Loucy (cell line): ENCODE data around the gene HCST.

ENCODE experiments used
- H2AFZ ChIP-seq: fragments of 200-600 bp; sonication (generic); 2 replicates; pipeline ENCODE4 v1.6.0; 2016; ENCODE audit warnings: antibody characterized with exemption, mild to moderate bottlenecking, low read length, moderate library complexity
- H3F3A ChIP-seq: fragments of 200-600 bp; 2 replicates; pipeline ENCODE4 v1.6.0; 2016; ENCODE audit warnings: antibody characterized with exemption, low read depth, mild to moderate bottlenecking
- H3K27me3 ChIP-seq: fragments of 200-600 bp; sonication (generic); 2 replicates; pipeline ENCODE4 v1.6.1; 2014; ENCODE audit warnings: low read length, mild to moderate bottlenecking; ENCODE audit not compliant: insufficient read depth, poor library complexity, severe bottlenecking
- H3K36me3 ChIP-seq: fragments of 200-600 bp; sonication (generic); 2 replicates; pipeline ENCODE4 v1.6.1; 2016; ENCODE audit warnings: low read length; ENCODE audit not compliant: insufficient read depth
- H3K4me1 ChIP-seq: fragments of 200-600 bp; sonication (generic); 2 replicates; pipeline ENCODE4 v1.5.1; 2014; ENCODE audit warnings: low read length, mild to moderate bottlenecking; ENCODE audit not compliant: insufficient read depth, poor library complexity, severe bottlenecking
- H3K4me2 ChIP-seq: fragments of 200-600 bp; sonication (generic); 2 replicates; pipeline ENCODE4 v1.6.0; 2014; ENCODE audit warnings: antibody characterized with exemption, low read length, low read depth, mild to moderate bottlenecking; ENCODE audit not compliant: poor library complexity, severe bottlenecking
- H3K4me3 ChIP-seq: fragments of 200-600 bp; sonication (generic); 2 replicates; pipeline ENCODE4 v1.5.1; 2014; ENCODE audit warnings: low read length, mild to moderate bottlenecking, mixed read lengths; ENCODE audit not compliant: poor library complexity, severe bottlenecking
- H3K79me2 ChIP-seq: fragments of 200-600 bp; sonication (generic); 2 replicates; pipeline ENCODE4 v1.6.1; 2014; ENCODE audit warnings: low read length; ENCODE audit not compliant: insufficient read depth
- H3K9ac ChIP-seq: fragments of 200-600 bp; sonication (generic); 2 replicates; pipeline ENCODE4 v1.6.0; 2014; ENCODE audit warnings: mild to moderate bottlenecking, low read depth, low read length, moderate library complexity; ENCODE audit not compliant: poor library complexity, severe bottlenecking
- H3K9me2 ChIP-seq: fragments of 200-600 bp; sonication (generic); replicated peaks from 2 replicates; pipeline ENCODE4 v1.6.1; 2016; ENCODE audit warnings: low read depth, low read length, mixed read lengths
- H3K9me3 ChIP-seq: fragments of 200-600 bp; sonication (generic); 2 replicates; pipeline ENCODE4 v1.6.1; 2014; ENCODE audit warnings: mild to moderate bottlenecking, antibody characterized with exemption, low read length, low read depth; ENCODE audit not compliant: insufficient read depth
- H4K20me1 ChIP-seq: fragments of 200-600 bp; sonication (generic); 2 replicates; pipeline ENCODE4 v1.6.0; 2014; ENCODE audit warnings: antibody characterized with exemption, low read length, mild to moderate bottlenecking; ENCODE audit not compliant: insufficient read depth, poor library complexity, severe bottlenecking
- EZH2phosphoT487 ChIP-seq: fragments of 200-600 bp; IDR thresholded peaks from 2 replicates; pipeline ENCODE4 v1.6.1; 2018; ENCODE audit warnings: antibody characterized with exemption, mild to moderate bottlenecking, moderate library complexity, borderline replicate concordance
- TF ChIP-seq, protein P1 (sequence below): fragments of 200-600 bp; sonication (generic); conservative IDR thresholded peaks from 2 replicates; pipeline ENCODE4 v1.5.1; 2014; ENCODE audit warnings: mild to moderate bottlenecking, antibody characterized with exemption, low read length

Gene HCST

DNA sequence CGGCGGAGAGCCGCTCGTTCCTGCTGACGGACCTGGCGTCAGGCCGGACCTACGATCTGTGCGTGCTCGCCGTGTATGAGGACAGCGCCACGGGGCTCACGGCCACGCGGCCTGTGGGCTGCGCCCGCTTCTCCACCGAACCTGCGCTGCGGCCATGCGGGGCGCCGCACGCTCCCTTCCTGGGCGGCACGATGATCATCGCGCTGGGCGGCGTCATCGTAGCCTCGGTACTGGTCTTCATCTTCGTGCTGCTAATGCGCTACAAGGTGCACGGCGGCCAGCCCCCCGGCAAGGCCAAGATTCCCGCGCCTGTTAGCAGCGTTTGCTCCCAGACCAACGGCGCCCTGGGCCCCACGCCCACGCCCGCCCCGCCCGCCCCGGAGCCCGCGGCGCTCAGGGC lies 42.2 kb downstream of the HCST start:
- H3K4me2 ChIP-seq = no peak overlapping the region
- H3K27me3 ChIP-seq = no peaks in the 10 kb centered on the region
- H3F3A ChIP-seq = no peaks in the 10 kb centered on the region
- H3K4me3 ChIP-seq = no peak overlapping the region
- H3K9ac ChIP-seq = no peak overlapping the region
- H3K4me1 ChIP-seq = no peaks in the 10 kb centered on the region
- H4K20me1 ChIP-seq = no peaks in the 10 kb centered on the region
- H3K9me2 ChIP-seq = no peaks in the 10 kb centered on the region
- no peak overlapping the region for H2AFZ ChIP-seq
- H3K9me3 ChIP-seq = no peaks in the 10 kb centered on the region
- TF ChIP-seq, protein P1, sequence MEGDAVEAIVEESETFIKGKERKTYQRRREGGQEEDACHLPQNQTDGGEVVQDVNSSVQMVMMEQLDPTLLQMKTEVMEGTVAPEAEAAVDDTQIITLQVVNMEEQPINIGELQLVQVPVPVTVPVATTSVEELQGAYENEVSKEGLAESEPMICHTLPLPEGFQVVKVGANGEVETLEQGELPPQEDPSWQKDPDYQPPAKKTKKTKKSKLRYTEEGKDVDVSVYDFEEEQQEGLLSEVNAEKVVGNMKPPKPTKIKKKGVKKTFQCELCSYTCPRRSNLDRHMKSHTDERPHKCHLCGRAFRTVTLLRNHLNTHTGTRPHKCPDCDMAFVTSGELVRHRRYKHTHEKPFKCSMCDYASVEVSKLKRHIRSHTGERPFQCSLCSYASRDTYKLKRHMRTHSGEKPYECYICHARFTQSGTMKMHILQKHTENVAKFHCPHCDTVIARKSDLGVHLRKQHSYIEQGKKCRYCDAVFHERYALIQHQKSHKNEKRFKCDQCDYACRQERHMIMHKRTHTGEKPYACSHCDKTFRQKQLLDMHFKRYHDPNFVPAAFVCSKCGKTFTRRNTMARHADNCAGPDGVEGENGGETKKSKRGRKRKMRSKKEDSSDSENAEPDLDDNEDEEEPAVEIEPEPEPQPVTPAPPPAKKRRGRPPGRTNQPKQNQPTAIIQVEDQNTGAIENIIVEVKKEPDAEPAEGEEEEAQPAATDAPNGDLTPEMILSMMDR = no peak
- no peak for TF ChIP-seq EZH2phosphoT487
- no peaks in the 10 kb centered on the region for H3K36me3 ChIP-seq
- H3K79me2 ChIP-seq = no peaks in the 10 kb centered on the region

DNA sequence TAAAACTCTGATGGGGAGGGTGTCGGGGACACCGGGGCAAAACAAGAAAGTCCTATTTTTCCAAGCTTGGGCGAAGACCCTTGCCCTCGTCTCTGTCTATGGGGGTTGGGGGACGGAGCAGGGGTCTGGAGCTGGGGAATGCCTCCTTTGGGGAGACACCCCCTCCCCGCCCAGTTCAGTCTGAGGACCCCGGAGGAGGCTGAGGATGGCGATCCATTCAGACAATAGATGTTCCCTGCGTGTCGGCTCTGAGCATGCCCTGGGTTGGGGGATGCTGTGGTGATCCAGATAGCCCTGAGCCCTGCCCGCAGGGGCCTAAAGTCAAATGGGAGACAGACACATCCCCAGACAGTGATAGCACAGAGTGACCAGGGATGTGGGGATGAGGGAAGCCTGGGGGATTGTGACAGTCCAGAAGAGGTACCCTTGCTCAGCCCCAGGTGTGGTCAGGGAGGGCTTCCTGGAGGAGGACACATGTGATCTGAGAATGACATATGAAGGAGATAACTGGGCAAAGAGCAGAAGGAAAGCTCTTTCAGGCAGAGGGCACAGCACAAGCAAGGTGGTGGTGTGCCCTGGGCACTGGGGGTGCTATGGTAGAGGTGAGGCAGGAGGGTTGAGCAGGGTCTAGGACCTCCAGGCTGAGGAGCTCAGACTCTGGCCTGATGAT lies 42.9 kb downstream of the HCST start:
- Histone ChIP-seq H3K36me3 (no peaks in the 10 kb centered on the region), H2AFZ (no peak overlapping the region), H3F3A (no peaks in the 10 kb centered on the region), H3K9ac (no peak overlapping the region), H3K79me2 (no peaks in the 10 kb centered on the region), H3K9me2 (no peaks in the 10 kb centered on the region), H3K4me3 (no peak overlapping the region), H3K9me3 (no peaks in the 10 kb centered on the region), H3K4me1 (no peaks in the 10 kb centered on the region), H3K27me3 (no peaks in the 10 kb centered on the region), H4K20me1 (no peaks in the 10 kb centered on the region), H3K4me2 (no peak overlapping the region)
- TF ChIP-seq, protein P1 = no peak
- TF ChIP-seq EZH2phosphoT487 = no peak

DNA sequence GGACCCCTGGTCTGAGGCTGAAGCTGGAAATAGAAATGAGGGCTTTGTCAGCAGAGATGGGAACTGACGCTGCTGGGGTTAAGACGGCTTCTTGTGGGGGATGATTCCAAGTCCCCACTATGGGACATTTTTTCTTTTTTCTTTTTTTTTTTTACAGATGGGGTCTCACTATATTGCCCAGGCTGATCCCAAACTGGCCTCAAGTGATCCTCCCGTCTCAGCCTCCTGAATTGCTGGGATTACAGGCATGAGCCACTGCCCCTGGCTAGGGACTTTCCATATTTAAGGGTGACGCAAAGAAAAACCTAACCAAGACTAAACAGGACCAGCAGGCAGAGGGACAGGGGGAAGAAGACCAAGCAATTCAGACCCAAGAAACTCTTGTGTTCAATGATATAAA lies 43.9 kb downstream of the HCST start:
- no peaks in the 10 kb centered on the region for H3K79me2 ChIP-seq
- TF ChIP-seq, protein P1 = no peak
- no peak for TF ChIP-seq EZH2phosphoT487
- H3K9ac ChIP-seq = no peak overlapping the region
- no peaks in the 10 kb centered on the region for H3K9me2 ChIP-seq
- H3K27me3 ChIP-seq = no peaks in the 10 kb centered on the region
- H3K4me3 ChIP-seq = no peak overlapping the region
- H4K20me1 ChIP-seq = no peaks in the 10 kb centered on the region
- no peaks in the 10 kb centered on the region for H3K9me3 ChIP-seq
- H3K4me1 ChIP-seq = no peaks in the 10 kb centered on the region
- H3K36me3 ChIP-seq = no peaks in the 10 kb centered on the region
- H3F3A ChIP-seq = no peaks in the 10 kb centered on the region
- no peak overlapping the region for H2AFZ ChIP-seq
- no peak overlapping the region for H3K4me2 ChIP-seq
